ENCODE measurements around the gene FIGN. TPM values are rescaled to one million over a fixed set of nuclear protein-coding genes. Genes with fewer than 3 reads are reported as not detected.

Gene FIGN
- total and polyA plus RNA-seq, 10 of the 15 experiments (the other 5 are each of a cell fraction or from before 2014, with no cell fraction given), result under 0.01 to 0.01 TPM; not detected in 8

- intact Hi-C loops (cut with micrococcal nuclease; ENCODE audit: unreplicated experiment), result no loop called here
- no TSS peak for BruUV-seq (replicated peaks)
- Histone ChIP-seq H3K4me2 (ENCODE audit: control insufficient read depth, insufficient read depth) (no peak overlapping the region), H3K79me2 (ENCODE audit: control insufficient read depth, insufficient read depth, low read length) (no peaks in the 10 kb centered on the region), H2AFZ (ENCODE audit: control insufficient read depth, low read depth, low read length) (no peak overlapping the region), H3K9me3 (replicated peaks; ENCODE audit: control insufficient read depth, insufficient read depth, low read length) (no peaks in the 10 kb centered on the region), H3K4me1 (ENCODE audit: control insufficient read depth, insufficient read depth, low read length) (no peaks in the 10 kb centered on the region), H4K20me1 (ENCODE audit: control insufficient read depth, insufficient read depth) (no peaks in the 10 kb centered on the region), H3K4me3 (no peak overlapping the region), H3K9ac (ENCODE audit: control insufficient read depth, insufficient read depth, low read length) (no peak overlapping the region), H3K36me3 (ENCODE audit: control insufficient read depth in 2 of 2, insufficient read depth in 2 of 2, low read length in 1 of 2) (no peaks in the 10 kb centered on the region), H3K27ac (ENCODE audit: control insufficient read depth, insufficient read depth) (no peak overlapping the region), H3K27me3 (replicated peaks in 1 of 2; ENCODE audit: control insufficient read depth in 2 of 2, insufficient read depth in 2 of 2, low read length in 1 of 2) (no peaks in the 10 kb centered on the region)
- ChIA-PET RAD21 (ENCODE audit: unreplicated experiment) (no interaction called here), SMC1A (ENCODE audit: uncharacterized antibody, unreplicated experiment) (interaction anchor here (1.4 kb wide), 1 partner anchor 10 kb away, joined by 3 read pairs; no protein-coding TSS in a partner anchor), POLR2A (no interaction called here), CTCF (no interaction called here)
- no peak for DNase-seq (ENCODE audit: low read depth, low spot score)
- no peak for FAIRE-seq
- no peak for ATAC-seq
- 3% methylated on average over 2 of the region's 2 CpGs for WGBS (ENCODE audit: insufficient coverage, insufficient replicate concordance, low lambda C conversion rate, missing lambda C conversion rate)
- in situ Hi-C loops (cut with MboI), result no loop called here
- TF ChIP-seq, protein P1, sequence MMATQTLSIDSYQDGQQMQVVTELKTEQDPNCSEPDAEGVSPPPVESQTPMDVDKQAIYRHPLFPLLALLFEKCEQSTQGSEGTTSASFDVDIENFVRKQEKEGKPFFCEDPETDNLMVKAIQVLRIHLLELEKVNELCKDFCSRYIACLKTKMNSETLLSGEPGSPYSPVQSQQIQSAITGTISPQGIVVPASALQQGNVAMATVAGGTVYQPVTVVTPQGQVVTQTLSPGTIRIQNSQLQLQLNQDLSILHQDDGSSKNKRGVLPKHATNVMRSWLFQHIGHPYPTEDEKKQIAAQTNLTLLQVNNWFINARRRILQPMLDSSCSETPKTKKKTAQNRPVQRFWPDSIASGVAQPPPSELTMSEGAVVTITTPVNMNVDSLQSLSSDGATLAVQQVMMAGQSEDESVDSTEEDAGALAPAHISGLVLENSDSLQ (IDR thresholded peaks at IDR 0.05), result no peak
- TF ChIP-seq ZZZ3 (IDR thresholded peaks at IDR 0.05; ENCODE audit: control insufficient read depth, insufficient read length, low read depth), result no peak
- TF ChIP-seq ATF3 (IDR thresholded peaks at IDR 0.05; ENCODE audit: borderline replicate concordance, extremely low read depth, low read depth, low read length), result no peak
- no peak for TF ChIP-seq SIX5 (IDR thresholded peaks at IDR 0.05; ENCODE audit: low read depth, low read length, severe bottlenecking)
- no peak for TF ChIP-seq DPF2 (IDR thresholded peaks at IDR 0.05)
- no peak for TF ChIP-seq NBN (IDR thresholded peaks at IDR 0.05)
- TF ChIP-seq PBX3 (IDR thresholded peaks at IDR 0.05; ENCODE audit: insufficient replicate concordance, low read depth, low read length), result no peak
- no peak for TF ChIP-seq E2F8 (IDR thresholded peaks at IDR 0.05; ENCODE audit: low read depth, partially characterized antibody)
- TF ChIP-seq SPI1 (IDR thresholded peaks at IDR 0.05; ENCODE audit: borderline replicate concordance, insufficient read depth, low read depth, low read length), result no peak
- TF ChIP-seq, protein P2, sequence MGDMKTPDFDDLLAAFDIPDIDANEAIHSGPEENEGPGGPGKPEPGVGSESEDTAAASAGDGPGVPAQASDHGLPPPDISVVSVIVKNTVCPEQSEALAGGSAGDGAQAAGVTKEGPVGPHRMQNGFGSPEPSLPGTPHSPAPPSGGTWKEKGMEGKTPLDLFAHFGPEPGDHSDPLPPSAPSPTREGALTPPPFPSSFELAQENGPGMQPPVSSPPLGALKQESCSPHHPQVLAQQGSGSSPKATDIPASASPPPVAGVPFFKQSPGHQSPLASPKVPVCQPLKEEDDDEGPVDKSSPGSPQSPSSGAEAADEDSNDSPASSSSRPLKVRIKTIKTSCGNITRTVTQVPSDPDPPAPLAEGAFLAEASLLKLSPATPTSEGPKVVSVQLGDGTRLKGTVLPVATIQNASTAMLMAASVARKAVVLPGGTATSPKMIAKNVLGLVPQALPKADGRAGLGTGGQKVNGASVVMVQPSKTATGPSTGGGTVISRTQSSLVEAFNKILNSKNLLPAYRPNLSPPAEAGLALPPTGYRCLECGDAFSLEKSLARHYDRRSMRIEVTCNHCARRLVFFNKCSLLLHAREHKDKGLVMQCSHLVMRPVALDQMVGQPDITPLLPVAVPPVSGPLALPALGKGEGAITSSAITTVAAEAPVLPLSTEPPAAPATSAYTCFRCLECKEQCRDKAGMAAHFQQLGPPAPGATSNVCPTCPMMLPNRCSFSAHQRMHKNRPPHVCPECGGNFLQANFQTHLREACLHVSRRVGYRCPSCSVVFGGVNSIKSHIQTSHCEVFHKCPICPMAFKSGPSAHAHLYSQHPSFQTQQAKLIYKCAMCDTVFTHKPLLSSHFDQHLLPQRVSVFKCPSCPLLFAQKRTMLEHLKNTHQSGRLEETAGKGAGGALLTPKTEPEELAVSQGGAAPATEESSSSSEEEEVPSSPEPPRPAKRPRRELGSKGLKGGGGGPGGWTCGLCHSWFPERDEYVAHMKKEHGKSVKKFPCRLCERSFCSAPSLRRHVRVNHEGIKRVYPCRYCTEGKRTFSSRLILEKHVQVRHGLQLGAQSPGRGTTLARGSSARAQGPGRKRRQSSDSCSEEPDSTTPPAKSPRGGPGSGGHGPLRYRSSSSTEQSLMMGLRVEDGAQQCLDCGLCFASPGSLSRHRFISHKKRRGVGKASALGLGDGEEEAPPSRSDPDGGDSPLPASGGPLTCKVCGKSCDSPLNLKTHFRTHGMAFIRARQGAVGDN (IDR thresholded peaks at IDR 0.05), result no peak
- TF ChIP-seq SRF (IDR thresholded peaks at IDR 0.05; ENCODE audit: low read depth in 2 of 2, low read length in 2 of 2), result no peak
- TF ChIP-seq YY1 (IDR thresholded peaks at IDR 0.05; ENCODE audit: low read depth, low read length), result no peak
Observed at GRCh38 chr2:163595028-163595427, 140.8 kb downstream of the FIGN start.
